ENCODE data around the gene AK8.

AK8 gene

GRCh38 chr9:132864691-132865090 is 13.4 kb downstream of the AK8 start:
- Histone ChIP-seq H2AFZ (ENCODE audit: low read depth) (no peak overlapping the region), H3K9ac (no peak overlapping the region), H3K36me3 (ENCODE audit: insufficient read depth) (no peaks in the 10 kb centered on the region), H3K27me3 (ENCODE audit: insufficient read depth, low read depth) (peaks cover 20% of the 10 kb centered on the region), H3K4me1 (ENCODE audit: low read depth, poor library complexity, severe bottlenecking) (no peaks in the 10 kb centered on the region), H3K27ac (no peak overlapping the region), H3K4me3 (IDR thresholded peaks at IDR 0.05; ENCODE audit: insufficient read depth, low read depth, low read length) (no peak overlapping the region), H3K79me2 (ENCODE audit: insufficient read depth, low read depth) (no peaks in the 10 kb centered on the region), H4K20me1 (ENCODE audit: insufficient read depth) (no peaks in the 10 kb centered on the region), H3K4me2 (no peak overlapping the region)
- TF ChIP-seq CTCF (conservative IDR thresholded peaks at IDR 0.05; ENCODE audit: low read depth, low read length) = no peak

- no peak for TF ChIP-seq CTCF (conservative IDR thresholded peaks at IDR 0.05; ENCODE audit: low read depth, low read length)
- no peak overlapping the region for H2AFZ ChIP-seq (ENCODE audit: low read depth)
- H3K79me2 ChIP-seq (ENCODE audit: insufficient read depth, low read depth) = no peaks in the 10 kb centered on the region
- H3K27ac ChIP-seq = no peak overlapping the region
- H3K36me3 ChIP-seq (ENCODE audit: insufficient read depth) = no peaks in the 10 kb centered on the region
- H3K4me1 ChIP-seq (ENCODE audit: low read depth, poor library complexity, severe bottlenecking) = no peaks in the 10 kb centered on the region
- H3K4me2 ChIP-seq = no peak overlapping the region
- H4K20me1 ChIP-seq (ENCODE audit: insufficient read depth) = no peaks in the 10 kb centered on the region
- no peak overlapping the region for H3K9ac ChIP-seq
- peaks cover 24% of the 10 kb centered on the region for H3K27me3 ChIP-seq (ENCODE audit: insufficient read depth, low read depth)
- no peak overlapping the region for H3K4me3 ChIP-seq (IDR thresholded peaks at IDR 0.05; ENCODE audit: insufficient read depth, low read depth, low read length)
Measured at GRCh38 chr9:132864277-132864676, 13.8 kb downstream of the AK8 start.

GRCh38 chr9:132863096-132863495 is 15.0 kb downstream of the AK8 start:
- no peaks in the 10 kb centered on the region for H3K79me2 ChIP-seq (ENCODE audit: insufficient read depth, low read depth)
- no peaks in the 10 kb centered on the region for H3K4me1 ChIP-seq (ENCODE audit: low read depth, poor library complexity, severe bottlenecking)
- H3K4me3 ChIP-seq (IDR thresholded peaks at IDR 0.05; ENCODE audit: insufficient read depth, low read depth, low read length) = no peak overlapping the region
- H3K9ac ChIP-seq = no peak overlapping the region
- H3K27me3 ChIP-seq (ENCODE audit: insufficient read depth, low read depth) = peaks cover 30% of the 10 kb centered on the region
- H3K27ac ChIP-seq = no peak overlapping the region
- no peaks in the 10 kb centered on the region for H4K20me1 ChIP-seq (ENCODE audit: insufficient read depth)
- no peak for TF ChIP-seq CTCF (conservative IDR thresholded peaks at IDR 0.05; ENCODE audit: low read depth, low read length)
- H3K36me3 ChIP-seq (ENCODE audit: insufficient read depth) = no peaks in the 10 kb centered on the region
- H2AFZ ChIP-seq (ENCODE audit: low read depth) = no peak overlapping the region
- H3K4me2 ChIP-seq = no peak overlapping the region

DNA sequence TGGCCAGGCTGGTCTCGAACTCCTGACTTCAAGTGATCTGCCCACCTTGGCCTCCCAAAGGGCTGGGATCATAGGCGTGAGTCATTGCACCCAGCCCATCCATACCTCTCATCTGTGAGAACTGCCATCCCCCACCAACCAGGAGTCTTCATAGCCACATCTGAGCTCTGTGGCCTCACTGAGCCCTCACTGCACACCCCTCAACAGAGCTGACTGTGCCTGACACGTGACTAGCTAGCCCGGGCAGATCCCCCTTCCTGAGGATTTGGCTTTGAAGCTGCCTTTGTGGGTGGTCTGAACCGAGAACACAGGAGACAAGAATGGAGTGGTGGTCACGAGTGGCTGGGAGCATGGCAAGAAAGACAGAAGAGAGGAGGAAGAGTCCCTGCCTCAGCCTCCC is 15.6 kb downstream of the AK8 start:
- Histone ChIP-seq H3K4me3 (IDR thresholded peaks at IDR 0.05; ENCODE audit: insufficient read depth, low read depth, low read length) (no peak overlapping the region), H3K27me3 (ENCODE audit: insufficient read depth, low read depth) (peaks cover 35% of the 10 kb centered on the region), H3K9ac (no peak overlapping the region), H2AFZ (ENCODE audit: low read depth) (no peak overlapping the region), H3K79me2 (ENCODE audit: insufficient read depth, low read depth) (no peaks in the 10 kb centered on the region), H4K20me1 (ENCODE audit: insufficient read depth) (no peaks in the 10 kb centered on the region), H3K36me3 (ENCODE audit: insufficient read depth) (no peaks in the 10 kb centered on the region), H3K4me2 (no peak overlapping the region), H3K4me1 (ENCODE audit: low read depth, poor library complexity, severe bottlenecking) (no peaks in the 10 kb centered on the region), H3K27ac (no peak overlapping the region)
- TF ChIP-seq CTCF (conservative IDR thresholded peaks at IDR 0.05; ENCODE audit: low read depth, low read length) = no peak
